ENCODE results near the gene XRN1.

The XRN1 gene

GRCh38 chr3:142272200-142272891 lies 175.5 kb downstream of the XRN1 start:
- DNase-seq (ENCODE audit: low read depth in 2 of 2): no peak

DNA sequence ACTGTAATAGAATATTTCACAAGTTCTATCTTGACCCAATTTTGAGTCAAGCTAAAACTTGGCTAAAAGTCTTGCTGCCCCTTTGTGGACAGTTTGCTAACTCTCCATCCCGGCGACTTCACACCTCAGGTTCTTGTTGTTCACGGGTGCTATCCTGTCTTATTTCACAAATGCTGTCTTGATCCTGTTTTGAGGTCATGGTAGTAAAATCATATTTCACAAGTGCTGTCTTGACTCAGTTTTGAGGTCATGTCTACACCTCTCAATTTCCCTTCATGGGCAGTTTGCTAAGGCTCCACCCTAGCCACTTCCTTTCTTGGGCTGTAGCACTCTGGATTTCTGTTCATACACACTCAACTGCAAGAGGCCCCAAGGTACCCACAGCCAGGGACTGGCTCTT lies 177.4 kb downstream of the XRN1 start:
- no peak for DNase-seq (ENCODE audit: low read depth in 2 of 2)

- no peak for DNase-seq (ENCODE audit: low read depth in 2 of 2)
Measured at GRCh38 chr3:142269767-142270166, 178.1 kb downstream of the XRN1 start.

- DNase-seq (ENCODE audit: low read depth in 2 of 2): no peak
Measured at GRCh38 chr3:142268426-142268825, 179.4 kb downstream of the XRN1 start.

DNA sequence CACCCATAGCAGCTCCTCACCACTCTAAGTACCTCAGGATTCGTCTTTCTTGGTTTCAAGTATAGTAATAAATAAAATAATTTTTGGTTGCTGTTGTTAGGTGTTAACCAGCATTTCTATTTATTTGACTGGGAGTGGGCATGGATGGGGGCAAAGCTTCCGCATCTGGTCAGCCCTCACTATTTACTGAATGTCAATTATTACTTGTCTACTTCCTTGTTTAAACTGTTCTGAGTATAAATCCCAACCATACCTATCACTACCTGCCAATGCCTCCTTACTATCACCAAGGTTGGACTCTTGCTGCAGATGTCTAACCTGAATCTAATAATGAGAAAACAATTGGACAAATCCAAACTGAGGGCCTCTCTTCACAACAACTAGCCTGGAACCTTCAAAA lies 180.6 kb downstream of the XRN1 start:
- no peak for DNase-seq (ENCODE audit: low read depth in 2 of 2)

- DNase-seq (ENCODE audit: low read depth in 2 of 2): no peak
Measured at GRCh38 chr3:142263112-142263511, 184.7 kb downstream of the XRN1 start.

- no peak for DNase-seq (ENCODE audit: low read depth in 2 of 2)
Measured at GRCh38 chr3:142259359-142259758, 188.5 kb downstream of the XRN1 start.

GRCh38 chr3:142256712-142257333 lies 191.0 kb downstream of the XRN1 start:
- DNase-seq (ENCODE audit: low read depth in 2 of 2): no peak
